ENCODE results near the gene PPP2R2C.

PPP2R2C gene

DNA sequence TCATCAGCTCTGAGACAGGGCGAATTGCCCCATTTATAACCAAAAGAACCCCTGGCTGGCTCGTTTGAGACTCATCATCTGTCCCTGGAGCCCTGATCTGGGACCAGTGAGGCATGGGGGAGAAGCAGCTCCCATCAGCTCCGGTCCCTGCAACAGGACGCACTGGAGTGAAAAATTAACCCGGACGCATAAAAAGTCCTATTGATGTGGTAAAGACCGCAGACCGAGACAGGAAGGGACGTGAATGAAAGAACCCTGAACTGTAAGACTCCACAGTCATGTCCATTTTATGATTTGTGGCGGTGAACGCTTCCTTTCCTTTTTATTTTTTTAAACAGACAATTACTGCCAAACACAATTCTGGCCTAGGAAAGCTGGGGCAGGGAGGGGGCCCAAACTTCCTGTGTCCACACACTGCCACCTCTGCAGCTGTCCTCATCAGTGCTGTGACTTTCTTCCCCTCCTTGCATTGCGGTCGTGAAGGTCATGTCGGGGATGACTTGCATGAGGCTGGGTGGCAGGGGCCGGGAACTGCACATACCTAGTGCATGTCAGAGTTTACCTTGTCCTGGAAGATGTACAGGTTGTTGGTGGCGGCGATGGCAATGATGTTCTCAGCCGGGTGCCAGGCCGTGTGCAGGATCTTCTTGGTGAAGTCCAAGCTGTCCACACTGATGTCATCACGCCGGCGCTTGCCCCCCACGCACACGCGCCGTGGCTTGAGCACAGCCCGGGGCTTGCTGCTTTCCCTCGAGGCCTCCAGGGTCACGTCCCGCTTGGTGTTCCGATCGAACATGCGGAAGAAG, 149.4 kb downstream of the PPP2R2C start:
- POLR2A ChIA-PET = no interaction called here
- no peaks in the 10 kb centered on the region for H3K9me3 ChIP-seq (ENCODE audit: control insufficient read depth, insufficient read depth, low read depth, low read length)
- H3K36me3 ChIP-seq (ENCODE audit: control insufficient read depth in 2 of 2, insufficient read depth in 1 of 2, low read length in 2 of 2) = peaks cover 0 to 38% of the 10 kb centered on the region in 2 experiments; a peak in 1 of 3 replicates
- CTCF ChIA-PET = interaction anchor here (0.9 kb wide), 2 partner anchors 59 to 72 kb away, joined by 3 read pairs; no protein-coding TSS in a partner anchor
- no peak overlapping the region for H3K4me3 ChIP-seq (ENCODE audit: low read depth, low read length)
- no peak overlapping the region for H3K27ac ChIP-seq (ENCODE audit: extremely low read depth, low read depth, low read length)
- no peaks in the 10 kb centered on the region for H3K4me1 ChIP-seq (ENCODE audit: control insufficient read depth, insufficient read depth, low read length)
- TF ChIP-seq ZNF473 (tag by site-specific recombination; IDR thresholded peaks at IDR 0.05) = no peak
- TF ChIP-seq ZNF214 (tag by site-specific recombination; IDR thresholded peaks at IDR 0.05; ENCODE audit: borderline replicate concordance) = no peak
- TF ChIP-seq ZNF544 (tag by site-specific recombination; IDR thresholded peaks at IDR 0.05) = no peak
- no peak for TF ChIP-seq ZNF837 (tag by site-specific recombination; IDR thresholded peaks at IDR 0.05)
- no peak for TF ChIP-seq ZNF132 (tag by site-specific recombination; IDR thresholded peaks at IDR 0.05; ENCODE audit: borderline replicate concordance)
- no peak for TF ChIP-seq ZNF510 (tag by site-specific recombination; IDR thresholded peaks at IDR 0.05; ENCODE audit: insufficient replicate concordance)
- no peak for TF ChIP-seq ZNF175 (tag by site-specific recombination; IDR thresholded peaks at IDR 0.05)
- TF ChIP-seq ZNF433 (tag by site-specific recombination; IDR thresholded peaks at IDR 0.05; ENCODE audit: low read depth) = no peak
- no peak for TF ChIP-seq ZNF624 (tag by site-specific recombination; IDR thresholded peaks at IDR 0.05)
- no peak for TF ChIP-seq ZNF133 (tag by site-specific recombination; IDR thresholded peaks at IDR 0.05)
- TF ChIP-seq, protein P1, sequence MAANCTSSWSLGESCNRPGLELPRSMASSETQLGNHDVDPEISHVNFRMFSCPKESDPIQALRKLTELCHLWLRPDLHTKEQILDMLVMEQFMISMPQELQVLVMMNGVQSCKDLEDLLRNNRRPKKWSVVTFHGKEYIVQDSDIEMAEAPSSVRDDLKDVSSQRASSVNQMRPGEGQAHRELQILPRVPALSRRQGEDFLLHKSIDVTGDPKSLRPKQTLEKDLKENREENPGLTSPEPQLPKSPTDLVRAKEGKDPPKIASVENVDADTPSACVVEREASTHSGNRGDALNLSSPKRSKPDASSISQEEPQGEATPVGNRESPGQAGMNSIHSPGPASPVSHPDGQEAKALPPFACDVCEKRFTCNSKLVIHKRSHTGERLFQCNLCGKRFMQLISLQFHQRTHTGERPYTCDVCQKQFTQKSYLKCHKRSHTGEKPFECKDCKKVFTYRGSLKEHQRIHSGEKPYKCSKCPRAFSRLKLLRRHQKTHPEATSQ (tag by site-specific recombination; IDR thresholded peaks at IDR 0.05) = no peak
- TF ChIP-seq YY1 (tag by site-specific recombination; IDR thresholded peaks at IDR 0.05) = no peak
- TF ChIP-seq ZSCAN23 (tag by site-specific recombination; IDR thresholded peaks at IDR 0.05) = no peak
- no peak for TF ChIP-seq KLF8 (tag by site-specific recombination; IDR thresholded peaks at IDR 0.05)
- TF ChIP-seq MZF1 (tag by site-specific recombination; IDR thresholded peaks at IDR 0.05; ENCODE audit: borderline replicate concordance) = no peak

DNA sequence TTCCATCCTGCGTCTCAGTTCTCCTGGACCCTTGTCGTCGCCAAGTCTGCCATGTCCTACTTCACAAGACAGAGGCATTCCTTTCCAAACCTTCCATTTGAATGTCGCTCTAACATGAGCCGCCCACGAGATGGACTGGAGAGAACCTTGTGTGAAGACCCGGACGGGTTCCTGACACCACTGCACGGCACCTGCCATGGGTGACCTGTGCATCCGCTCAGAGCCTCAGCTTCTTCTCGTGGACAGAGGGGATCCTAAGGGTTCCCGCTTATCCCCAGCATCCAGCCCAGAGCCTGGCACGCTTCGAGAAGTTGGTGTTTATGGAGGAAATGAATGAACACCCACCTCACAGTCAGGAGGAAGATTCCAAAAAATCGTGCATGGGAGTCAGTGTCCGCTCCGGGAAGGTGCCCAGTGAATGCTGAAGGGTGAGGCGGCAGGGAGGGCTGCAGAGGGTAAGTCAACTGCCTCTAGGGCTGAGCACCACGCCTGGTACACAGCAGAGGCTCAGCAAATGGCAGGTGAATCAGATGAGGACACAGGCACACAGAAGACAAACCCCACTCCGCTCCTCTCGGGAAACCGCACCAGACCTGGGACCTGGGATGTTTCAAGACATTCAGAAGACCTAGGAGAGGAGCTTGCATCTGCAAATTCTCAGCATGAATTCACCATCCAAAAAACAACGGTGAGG, 150.2 kb downstream of the PPP2R2C start:
- H3K4me1 ChIP-seq (ENCODE audit: control insufficient read depth, insufficient read depth, low read length) = no peaks in the 10 kb centered on the region
- CTCF ChIA-PET = interaction anchor here (0.9 kb wide), 1 partner anchor 71 kb away, joined by 3 read pairs; no protein-coding TSS in a partner anchor
- H3K9me3 ChIP-seq (ENCODE audit: control insufficient read depth, insufficient read depth, low read depth, low read length) = no peaks in the 10 kb centered on the region
- H3K27ac ChIP-seq (ENCODE audit: extremely low read depth, low read depth, low read length) = no peak overlapping the region
- no peak overlapping the region for H3K4me3 ChIP-seq (ENCODE audit: low read depth, low read length)
- peaks cover 0 to 38% of the 10 kb centered on the region in 2 experiments; a peak in 1 of 3 replicates for H3K36me3 ChIP-seq (ENCODE audit: control insufficient read depth in 2 of 2, insufficient read depth in 1 of 2, low read length in 2 of 2)
- TF ChIP-seq, protein P2, sequence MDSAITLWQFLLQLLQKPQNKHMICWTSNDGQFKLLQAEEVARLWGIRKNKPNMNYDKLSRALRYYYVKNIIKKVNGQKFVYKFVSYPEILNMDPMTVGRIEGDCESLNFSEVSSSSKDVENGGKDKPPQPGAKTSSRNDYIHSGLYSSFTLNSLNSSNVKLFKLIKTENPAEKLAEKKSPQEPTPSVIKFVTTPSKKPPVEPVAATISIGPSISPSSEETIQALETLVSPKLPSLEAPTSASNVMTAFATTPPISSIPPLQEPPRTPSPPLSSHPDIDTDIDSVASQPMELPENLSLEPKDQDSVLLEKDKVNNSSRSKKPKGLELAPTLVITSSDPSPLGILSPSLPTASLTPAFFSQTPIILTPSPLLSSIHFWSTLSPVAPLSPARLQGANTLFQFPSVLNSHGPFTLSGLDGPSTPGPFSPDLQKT (IDR thresholded peaks at IDR 0.05; ENCODE audit: borderline replicate concordance, low read depth, low read length) = no peak
- no peak for TF ChIP-seq ZNF16 (tag by site-specific recombination; IDR thresholded peaks at IDR 0.05; ENCODE audit: low read depth)
- TF ChIP-seq, protein P3, sequence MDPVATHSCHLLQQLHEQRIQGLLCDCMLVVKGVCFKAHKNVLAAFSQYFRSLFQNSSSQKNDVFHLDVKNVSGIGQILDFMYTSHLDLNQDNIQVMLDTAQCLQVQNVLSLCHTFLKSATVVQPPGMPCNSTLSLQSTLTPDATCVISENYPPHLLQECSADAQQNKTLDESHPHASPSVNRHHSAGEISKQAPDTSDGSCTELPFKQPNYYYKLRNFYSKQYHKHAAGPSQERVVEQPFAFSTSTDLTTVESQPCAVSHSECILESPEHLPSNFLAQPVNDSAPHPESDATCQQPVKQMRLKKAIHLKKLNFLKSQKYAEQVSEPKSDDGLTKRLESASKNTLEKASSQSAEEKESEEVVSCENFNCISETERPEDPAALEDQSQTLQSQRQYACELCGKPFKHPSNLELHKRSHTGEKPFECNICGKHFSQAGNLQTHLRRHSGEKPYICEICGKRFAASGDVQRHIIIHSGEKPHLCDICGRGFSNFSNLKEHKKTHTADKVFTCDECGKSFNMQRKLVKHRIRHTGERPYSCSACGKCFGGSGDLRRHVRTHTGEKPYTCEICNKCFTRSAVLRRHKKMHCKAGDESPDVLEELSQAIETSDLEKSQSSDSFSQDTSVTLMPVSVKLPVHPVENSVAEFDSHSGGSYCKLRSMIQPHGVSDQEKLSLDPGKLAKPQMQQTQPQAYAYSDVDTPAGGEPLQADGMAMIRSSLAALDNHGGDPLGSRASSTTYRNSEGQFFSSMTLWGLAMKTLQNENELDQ (tag by site-specific recombination; IDR thresholded peaks at IDR 0.05; ENCODE audit: low read depth) = no peak
- no peak for TF ChIP-seq SP2 (tag by site-specific recombination; IDR thresholded peaks at IDR 0.05)
- TF ChIP-seq ZNF664 (tag by site-specific recombination; IDR thresholded peaks at IDR 0.05) = no peak
- TF ChIP-seq, protein P4, sequence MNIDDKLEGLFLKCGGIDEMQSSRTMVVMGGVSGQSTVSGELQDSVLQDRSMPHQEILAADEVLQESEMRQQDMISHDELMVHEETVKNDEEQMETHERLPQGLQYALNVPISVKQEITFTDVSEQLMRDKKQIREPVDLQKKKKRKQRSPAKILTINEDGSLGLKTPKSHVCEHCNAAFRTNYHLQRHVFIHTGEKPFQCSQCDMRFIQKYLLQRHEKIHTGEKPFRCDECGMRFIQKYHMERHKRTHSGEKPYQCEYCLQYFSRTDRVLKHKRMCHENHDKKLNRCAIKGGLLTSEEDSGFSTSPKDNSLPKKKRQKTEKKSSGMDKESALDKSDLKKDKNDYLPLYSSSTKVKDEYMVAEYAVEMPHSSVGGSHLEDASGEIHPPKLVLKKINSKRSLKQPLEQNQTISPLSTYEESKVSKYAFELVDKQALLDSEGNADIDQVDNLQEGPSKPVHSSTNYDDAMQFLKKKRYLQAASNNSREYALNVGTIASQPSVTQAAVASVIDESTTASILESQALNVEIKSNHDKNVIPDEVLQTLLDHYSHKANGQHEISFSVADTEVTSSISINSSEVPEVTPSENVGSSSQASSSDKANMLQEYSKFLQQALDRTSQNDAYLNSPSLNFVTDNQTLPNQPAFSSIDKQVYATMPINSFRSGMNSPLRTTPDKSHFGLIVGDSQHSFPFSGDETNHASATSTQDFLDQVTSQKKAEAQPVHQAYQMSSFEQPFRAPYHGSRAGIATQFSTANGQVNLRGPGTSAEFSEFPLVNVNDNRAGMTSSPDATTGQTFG (tag by site-specific recombination; IDR thresholded peaks at IDR 0.05; ENCODE audit: borderline replicate concordance) = no peak
- TF ChIP-seq ZNF791 (tag by site-specific recombination; IDR thresholded peaks at IDR 0.05) = no peak
- POLR2A ChIA-PET = no interaction called here
